GM12878 (cell line): ENCODE measurements around the gene EPB41L1. TPM values are rescaled to one million over a fixed set of nuclear protein-coding genes. Genes with fewer than 3 reads are reported as not detected.

ENCODE experiments used
- ATAC-seq: fragments of 200-7000 bp; cut with Tn5 transposase; 3 replicates; pipeline ENCODE4 v1.9.1; 2020; ENCODE audit warnings: mild to moderate bottlenecking, moderate library complexity
- BruUV-seq: library from RNA; stranded (reverse); fragments of 400-500 nt; replicated peaks from 2 replicates; lab custom pipeline; 2021; lab: Mats Ljungman, UMichigan
- CTCF ChIA-PET: fragments of 300-600 bp; sonication (Branson Sonifier 250); formaldehyde crosslinking; extraction: SDS; loops from one replicate; lab custom pipeline; 2021; ENCODE audit warnings: inconsistent platforms; lab: Yijun Ruan, JAX
- POLR2A ChIA-PET: fragments of 350-600 bp; formaldehyde crosslinking; extraction: SDS; loops from one replicate; lab custom pipeline; 2021; ENCODE audit warnings: inconsistent platforms; lab: Charles Lee
- RAD21 ChIA-PET: fragments of 300-600 bp; sonication (Branson Sonifier 250); formaldehyde crosslinking; loops from one replicate; lab custom pipeline; 2023; ENCODE audit warnings: antibody characterized with exemption; ENCODE audit not compliant: unreplicated experiment; lab: Charles Lee
- SMC1A ChIA-PET: fragments of 300-600 bp; sonication (Branson Sonifier 250); formaldehyde crosslinking; loops from one replicate; lab custom pipeline; 2023; ENCODE audit not compliant: unreplicated experiment, uncharacterized antibody; lab: Charles Lee
- DNase-seq: peaks from one replicate; pipeline ENCODE4 v3.0.0-alpha.2; 2011; ENCODE audit warnings: low read depth, low spot score
- FAIRE-seq: peaks from 3 replicates; lab custom pipeline; 2011; peaks lifted over from hg19 to GRCh38; lab: Jason Lieb, UNC
- H2AFZ ChIP-seq: 2 replicates; pipeline ENCODE4 v1.6.0; 2011; ENCODE audit warnings: low read depth, low read length, control low read depth; ENCODE audit not compliant: control insufficient read depth
- H3K27ac ChIP-seq: 2 replicates; pipeline ENCODE4 v1.5.1; 2011; ENCODE audit warnings: control low read depth; ENCODE audit not compliant: control insufficient read depth, insufficient read depth
- H3K27me3 ChIP-seq, 2 experiments: replicated peaks in 1 of 2; 2 replicates each; pipeline versions ENCODE4 v1.6.0 to v1.6.1; 2011; ENCODE audit warnings: low read length in 1 of 2; ENCODE audit not compliant: control insufficient read depth in 2 of 2, insufficient read depth in 2 of 2
- H3K36me3 ChIP-seq, 2 experiments: 2 replicates each; pipeline ENCODE4 v1.5.1; 2011; ENCODE audit warnings: low read length in 1 of 2; ENCODE audit not compliant: control insufficient read depth in 2 of 2, insufficient read depth in 2 of 2
- H3K4me1 ChIP-seq: 2 replicates; pipeline ENCODE4 v1.6.1; 2011; ENCODE audit warnings: mild to moderate bottlenecking, low read length, moderate library complexity, mixed read lengths; ENCODE audit not compliant: control insufficient read depth, insufficient read depth
- H3K4me2 ChIP-seq: 2 replicates; pipeline ENCODE4 v1.6.0; 2011; ENCODE audit warnings: control low read depth; ENCODE audit not compliant: control insufficient read depth, insufficient read depth
- H3K4me3 ChIP-seq: fragments of 200-600 bp; sonication (generic); 2 replicates; pipeline ENCODE4 v1.5.1; 2016
- H3K79me2 ChIP-seq: 2 replicates; pipeline ENCODE4 v1.6.0; 2011; ENCODE audit warnings: low read length; ENCODE audit not compliant: control insufficient read depth, insufficient read depth
- H3K9ac ChIP-seq: 2 replicates; pipeline ENCODE4 v1.8.0; 2011; ENCODE audit warnings: low read length, control low read depth, mixed read lengths; ENCODE audit not compliant: control insufficient read depth, insufficient read depth
- H3K9me3 ChIP-seq: replicated peaks from 3 replicates; pipeline ENCODE4 v1.5.1; 2011; ENCODE audit warnings: mild to moderate bottlenecking, low read length; ENCODE audit not compliant: control insufficient read depth, insufficient read depth
- H4K20me1 ChIP-seq: 2 replicates; pipeline ENCODE4 v1.6.0; 2011; ENCODE audit not compliant: control insufficient read depth, insufficient read depth
- KLF5 ChIP-seq: fragments of 450-650 bp; IDR thresholded peaks from 2 replicates; pipeline ENCODE4 v1.6.1; 2014; ENCODE audit warnings: mild to moderate bottlenecking; ENCODE audit not compliant: partially characterized antibody
- RAD21 ChIP-seq: IDR thresholded peaks from 2 replicates; pipeline ENCODE4 v1.6.1; 2011; ENCODE audit warnings: mild to moderate bottlenecking, low read depth, low read length, moderate library complexity; ENCODE audit not compliant: insufficient read depth
- RB1 ChIP-seq: fragments of 450-650 bp; formaldehyde crosslinking; IDR thresholded peaks from 2 replicates; pipeline ENCODE4 v1.6.1; 2017; ENCODE audit warnings: mild to moderate bottlenecking, borderline replicate concordance
- YBX1 ChIP-seq: fragments of 450-650 bp; IDR thresholded peaks from 2 replicates; pipeline ENCODE4 v1.6.1; 2016; ENCODE audit warnings: antibody characterized with exemption
- WGBS: methylation state at CpG from one replicate; pipeline ENCODE4 v1.1.6; 2016; ENCODE audit warnings: low lambda C conversion rate; ENCODE audit not compliant: insufficient replicate concordance, insufficient coverage; ENCODE audit errors: missing lambda C conversion rate; 5-methylcytosine and 5-hydroxymethylcytosine counted together
- in situ Hi-C: fragments of 300-500 bp; cut with MboI; formaldehyde crosslinking; loops from 9 replicates; pipeline ENCODE4 v1.14.3; 2018; ENCODE audit warnings: mixed read lengths
- intact Hi-C: fragments of 100-400 bp; cut with micrococcal nuclease; formaldehyde crosslinking; loops from one replicate; pipeline ENCODE4 v1.14.2; 2022; ENCODE audit not compliant: unreplicated experiment
- polyA plus RNA-seq, 11 experiments: library from polyadenylated mRNA; depleted of rRNA in 4 of 11; unstranded in 6 of 11; stranded (reverse) in 5 of 11; fragments of >200 nt; fragmentation: Nextera tagmentation in 4 of 11; fragmentation: Illumina TruSeq in 1 of 11; extraction: Ambion mirVana in 4 of 11; extraction: Trizol in 1 of 11; gene quantifications; 1 replicate in 1 of 11; 2 replicates in 10 of 11; pipeline versions ENCODE4 v1.2.1 to v1.2.3, GENCODE V29; 2011 to 2016; ENCODE audit warnings: inconsistent platforms in 2 of 11, missing spikeins in 2 of 11, low read depth in 1 of 11
- total RNA-seq, 4 experiments: library from RNA; depleted of rRNA in 3 of 4; stranded (reverse); fragments of >200 nt in 3 of 4; fragmentation: Illumina TruSeq in 1 of 4; extraction: Trizol in 1 of 4; gene quantifications; 2 replicates each; pipeline versions ENCODE4 v1.2.1 to v1.2.3, GENCODE V29; 2013 to 2021

Gene EPB41L1
- total and polyA plus RNA-seq, 10 of the 15 experiments (the other 5 are each of a cell fraction or from before 2014, with no cell fraction given): 0.08 to 3.2 (median 0.31) TPM

- WGBS: 9% methylated on average over 5 of the region's 5 CpGs
- Histone ChIP-seq H3K4me1 (no peaks in the 10 kb centered on the region), H3K79me2 (no peaks in the 10 kb centered on the region), H4K20me1 (no peaks in the 10 kb centered on the region; the same call in none of the 2 replicates), H3K27me3 (peaks cover 0 to 1% of the 10 kb centered on the region in 2 experiments; a peak in 3 of 4 replicates), H3K9me3 (no peaks in the 10 kb centered on the region), H3K4me3 (no peak overlapping the region), H3K9ac (no peak overlapping the region), H2AFZ (no peak overlapping the region), H3K36me3 (no peaks in the 10 kb centered on the region), H3K27ac (no peak overlapping the region), H3K4me2 (no peak overlapping the region)
- ChIA-PET SMC1A (no interaction called here), POLR2A (interaction anchor here (0.7 kb wide), 1 partner anchor 61 kb away, joined by 3 read pairs; no protein-coding TSS in a partner anchor), CTCF (interaction anchor here (0.9 to 2.5 kb wide), 3 partner anchors 18 to 37 kb away, joined by 3 to 6 read pairs (median 3); no protein-coding TSS in a partner anchor), RAD21 (no interaction called here)
- intact Hi-C loops (no loop called here), in situ Hi-C loops (no loop called here)
- ATAC-seq: no peak
- FAIRE-seq: no peak
- TF ChIP-seq YBX1: no peak
- no peak for TF ChIP-seq RB1
- DNase-seq: no peak
- no TSS peak for BruUV-seq
Observed at GRCh38 chr20:36175016-36175415, 20.5 kb downstream of the EPB41L1 start.

DNA sequence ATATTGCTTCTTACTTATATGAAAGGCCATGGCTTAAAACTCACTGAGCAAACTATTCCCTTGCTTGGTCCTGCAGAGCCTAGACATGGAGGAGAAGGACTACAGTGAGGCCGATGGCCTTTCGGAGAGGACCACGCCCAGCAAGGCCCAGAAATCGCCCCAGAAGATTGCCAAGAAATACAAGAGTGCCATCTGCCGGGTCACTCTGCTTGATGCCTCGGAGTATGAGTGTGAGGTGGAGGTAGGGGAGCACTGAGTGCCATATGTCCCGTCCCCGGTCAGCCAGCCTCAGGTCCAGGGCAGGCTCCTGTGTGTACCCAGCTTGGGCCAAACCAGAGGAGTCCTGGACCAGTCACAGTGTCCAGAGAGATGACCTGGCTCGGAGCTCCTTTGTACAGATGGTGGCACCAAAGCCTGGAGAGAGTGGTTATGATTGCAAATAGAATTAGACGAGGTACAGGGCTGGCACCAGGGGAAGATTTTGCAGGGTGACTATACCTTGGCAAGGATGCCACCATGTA, 21.0 kb downstream of the EPB41L1 start:
- WGBS: 22% methylated on average over 10 of the region's 10 CpGs
- DNase-seq (no peak), FAIRE-seq (no peak), ATAC-seq (peak; percentile 77)
- Histone ChIP-seq H3K79me2 (no peaks in the 10 kb centered on the region), H4K20me1 (no peaks in the 10 kb centered on the region; the same call in none of the 2 replicates), H3K4me3 (no peak overlapping the region), H3K27ac (no peak overlapping the region), H3K4me1 (no peaks in the 10 kb centered on the region), H2AFZ (no peak overlapping the region), H3K36me3 (no peaks in the 10 kb centered on the region), H3K27me3 (peaks cover 0 to 1% of the 10 kb centered on the region in 2 experiments; a peak in 3 of 4 replicates), H3K4me2 (no peak overlapping the region), H3K9me3 (no peaks in the 10 kb centered on the region), H3K9ac (no peak overlapping the region)
- ChIA-PET CTCF (interaction anchor here (1.4 to 2.5 kb wide), 2 partner anchors 14 to 19 kb away, joined by 3 to 6 read pairs; no protein-coding TSS in a partner anchor), SMC1A (no interaction called here), RAD21 (no interaction called here), POLR2A (no interaction called here)
- 0 out of 2 replicates have a peak, but pooled peaks have one; percentile 10 for TF ChIP-seq RAD21
- TF ChIP-seq KLF5: no peak
- in situ Hi-C loops: no loop called here
- no TSS peak for BruUV-seq
- intact Hi-C loops: no loop called here
